Measurements from ENCODE around the gene PNMA1.

PNMA1 gene

DNA sequence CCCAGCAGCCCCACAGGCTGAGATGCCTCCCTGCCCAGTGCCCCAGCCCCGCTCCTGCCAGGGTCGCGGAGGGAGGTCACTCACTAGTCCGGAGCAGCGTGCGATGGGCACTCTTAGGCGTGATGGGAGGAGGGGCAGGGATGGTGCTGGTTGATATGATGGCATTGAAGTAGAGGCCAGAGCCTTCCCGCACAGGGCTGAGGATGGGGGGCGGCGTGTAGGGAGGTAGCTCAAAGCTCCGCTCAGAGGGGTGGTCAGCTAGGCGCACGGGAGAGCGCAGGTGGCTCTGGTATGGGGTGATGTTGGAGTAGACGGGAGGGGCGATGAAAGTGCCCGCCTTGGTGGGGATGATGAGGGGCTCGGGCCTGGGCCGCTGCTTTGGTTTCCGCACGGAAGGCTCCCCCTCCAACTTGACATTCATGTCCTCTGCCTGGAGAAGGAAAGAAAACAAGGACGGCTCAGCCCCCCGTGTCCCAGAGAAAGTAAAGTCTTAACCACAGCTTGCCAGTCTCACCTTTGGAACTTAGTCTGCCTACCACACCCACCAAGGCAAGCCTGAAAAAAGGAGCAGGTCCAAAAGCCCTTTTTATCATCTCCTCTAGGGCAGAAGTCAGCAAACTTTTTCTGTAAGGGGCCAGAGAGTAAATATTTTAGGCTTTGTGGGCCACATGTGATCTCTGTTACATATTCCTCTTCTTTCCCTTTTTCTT, 15.5 kb upstream of the PNMA1 start:
- Histone ChIP-seq H3K27me3 (ENCODE audit: insufficient read depth, low read length, poor library complexity) (no peaks in the 10 kb centered on the region), H3K4me2 (ENCODE audit: low read length) (no peak overlapping the region), H3K9ac (ENCODE audit: low read length) (no peak overlapping the region), H3K4me3 (ENCODE audit: low read length) (no peak overlapping the region), H3K79me1 (ENCODE audit: low read length) (no peaks in the 10 kb centered on the region), H3K4ac (ENCODE audit: low read depth, low read length) (no peak overlapping the region), H3K23ac (ENCODE audit: low read length) (no peak overlapping the region), H2BK5ac (ENCODE audit: low read length) (no peak overlapping the region), H3K79me2 (ENCODE audit: control insufficient read depth, insufficient read depth, low read length) (no peaks in the 10 kb centered on the region), H3K18ac (ENCODE audit: low read length) (no peak overlapping the region), H3K27ac (ENCODE audit: low read depth, low read length) (no peak overlapping the region), H2BK120ac (ENCODE audit: low read depth, low read length) (no peak overlapping the region), H2AK5ac (ENCODE audit: low read length) (no peak overlapping the region), H4K5ac (ENCODE audit: low read length) (no peak overlapping the region), H3K56ac (ENCODE audit: low read length) (no peak overlapping the region), H2BK15ac (replicated peaks; ENCODE audit: low read depth) (no peak overlapping the region), H3K36me3 (ENCODE audit: control insufficient read depth, insufficient read depth, low read length) (peaks cover 1% of the 10 kb centered on the region), H3K4me1 (ENCODE audit: control insufficient read depth, low read depth, low read length) (no peaks in the 10 kb centered on the region), H4K8ac (ENCODE audit: low read depth, low read length) (no peak overlapping the region)
- no peak for DNase-seq
- WGBS (ENCODE audit: extremely low coverage, insufficient coverage, low lambda C conversion rate) = no CpG with 5 or more reads among the region's 23 CpGs

DNA sequence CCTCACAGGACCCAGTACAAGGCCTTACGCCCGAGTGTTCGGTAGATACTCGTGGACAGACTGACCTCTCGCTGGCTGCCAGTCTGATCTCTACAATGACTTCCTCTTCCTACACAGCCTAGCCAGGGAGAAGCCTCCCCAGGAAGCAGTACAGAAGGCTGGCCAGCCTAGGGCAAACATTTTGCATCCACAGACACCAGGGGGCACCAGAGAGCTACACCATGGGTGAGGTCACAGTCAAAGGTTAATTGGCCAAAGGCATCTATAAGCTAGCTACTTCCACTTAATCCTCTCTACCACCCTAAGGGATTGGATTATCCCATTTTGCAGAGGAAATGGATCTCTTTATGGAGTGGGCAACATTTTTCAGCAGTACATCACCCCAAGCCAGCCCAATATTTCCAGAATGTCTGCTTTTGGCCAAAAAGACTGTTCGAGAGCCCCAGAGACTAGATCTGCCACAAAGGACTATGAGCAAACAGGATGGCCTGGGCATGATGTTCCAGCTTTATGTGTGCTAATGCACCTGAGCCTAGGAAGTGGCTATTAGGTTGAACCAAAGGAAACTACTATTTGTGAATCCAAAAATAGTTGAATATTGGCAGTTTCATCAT, 14.6 kb upstream of the PNMA1 start:
- H3K27me3 ChIP-seq (ENCODE audit: insufficient read depth, low read length, poor library complexity) = no peaks in the 10 kb centered on the region
- no peaks in the 10 kb centered on the region for H3K79me1 ChIP-seq (ENCODE audit: low read length)
- no peaks in the 10 kb centered on the region for H3K4me1 ChIP-seq (ENCODE audit: control insufficient read depth, low read depth, low read length)
- H3K4me2 ChIP-seq (ENCODE audit: low read length) = peak overlapping the region; percentile 11
- H2BK5ac ChIP-seq (ENCODE audit: low read length) = peak overlapping the region; percentile 48
- H2BK120ac ChIP-seq (ENCODE audit: low read depth, low read length) = no peak overlapping the region
- no CpG with 5 or more reads among the region's 6 CpGs for WGBS (ENCODE audit: extremely low coverage, insufficient coverage, low lambda C conversion rate)
- no peaks in the 10 kb centered on the region for H3K79me2 ChIP-seq (ENCODE audit: control insufficient read depth, insufficient read depth, low read length)
- no peak overlapping the region for H4K5ac ChIP-seq (ENCODE audit: low read length)
- peak; percentile 90 for DNase-seq
- no peak overlapping the region for H3K4me3 ChIP-seq (ENCODE audit: low read length)
- H3K56ac ChIP-seq (ENCODE audit: low read length) = peak overlapping the region; percentile 66
- H3K18ac ChIP-seq (ENCODE audit: low read length) = no peak overlapping the region
- H3K9ac ChIP-seq (ENCODE audit: low read length) = peak overlapping the region; percentile 46
- H2BK15ac ChIP-seq (replicated peaks; ENCODE audit: low read depth) = no peak overlapping the region
- H3K36me3 ChIP-seq (ENCODE audit: control insufficient read depth, insufficient read depth, low read length) = peaks cover 1% of the 10 kb centered on the region
- H4K8ac ChIP-seq (ENCODE audit: low read depth, low read length) = no peak overlapping the region
- H3K4ac ChIP-seq (ENCODE audit: low read depth, low read length) = no peak overlapping the region
- H3K27ac ChIP-seq (ENCODE audit: low read depth, low read length) = peak overlapping the region; percentile 1
- H3K23ac ChIP-seq (ENCODE audit: low read length) = no peak overlapping the region
- no peak overlapping the region for H2AK5ac ChIP-seq (ENCODE audit: low read length)

DNA sequence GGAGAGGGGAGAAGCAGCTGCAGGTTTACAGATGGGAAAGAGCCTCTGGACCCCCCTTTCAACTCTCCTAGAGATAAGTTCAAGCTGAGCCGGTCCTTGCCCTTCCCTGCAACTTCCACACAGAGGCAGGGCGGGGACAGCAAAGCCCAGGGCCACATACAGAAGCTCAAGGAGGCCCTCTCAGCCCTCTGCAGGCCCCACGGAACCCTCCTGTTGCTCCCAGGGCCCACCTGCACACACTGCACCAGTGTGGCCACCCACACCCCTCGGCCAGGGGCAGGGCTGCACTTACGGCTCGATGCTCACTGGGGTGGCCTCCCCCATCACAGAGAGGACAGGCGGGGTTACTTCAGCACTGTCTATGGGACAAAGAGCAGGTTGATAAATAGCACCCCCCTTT, 13.0 kb upstream of the PNMA1 start:
- H2AK5ac ChIP-seq (ENCODE audit: low read length) = no peak overlapping the region
- no peak for DNase-seq
- no peak overlapping the region for H3K23ac ChIP-seq (ENCODE audit: low read length)
- no peak overlapping the region for H3K4me2 ChIP-seq (ENCODE audit: low read length)
- no peaks in the 10 kb centered on the region for H3K79me1 ChIP-seq (ENCODE audit: low read length)
- no peak overlapping the region for H3K18ac ChIP-seq (ENCODE audit: low read length)
- no peaks in the 10 kb centered on the region for H3K79me2 ChIP-seq (ENCODE audit: control insufficient read depth, insufficient read depth, low read length)
- no peak overlapping the region for H3K4ac ChIP-seq (ENCODE audit: low read depth, low read length)
- no CpG with 5 or more reads among the region's 7 CpGs for WGBS (ENCODE audit: extremely low coverage, insufficient coverage, low lambda C conversion rate)
- H2BK5ac ChIP-seq (ENCODE audit: low read length) = no peak overlapping the region
- no peak overlapping the region for H3K9ac ChIP-seq (ENCODE audit: low read length)
- no peaks in the 10 kb centered on the region for H3K27me3 ChIP-seq (ENCODE audit: insufficient read depth, low read length, poor library complexity)
- H4K5ac ChIP-seq (ENCODE audit: low read length) = no peak overlapping the region
- peaks cover 3% of the 10 kb centered on the region for H3K36me3 ChIP-seq (ENCODE audit: control insufficient read depth, insufficient read depth, low read length)
- H3K56ac ChIP-seq (ENCODE audit: low read length) = no peak overlapping the region
- H3K4me1 ChIP-seq (ENCODE audit: control insufficient read depth, low read depth, low read length) = no peaks in the 10 kb centered on the region
- H3K27ac ChIP-seq (ENCODE audit: low read depth, low read length) = no peak overlapping the region
- no peak overlapping the region for H4K8ac ChIP-seq (ENCODE audit: low read depth, low read length)
- H3K4me3 ChIP-seq (ENCODE audit: low read length) = no peak overlapping the region
- no peak overlapping the region for H2BK120ac ChIP-seq (ENCODE audit: low read depth, low read length)
- H2BK15ac ChIP-seq (replicated peaks; ENCODE audit: low read depth) = no peak overlapping the region

DNA sequence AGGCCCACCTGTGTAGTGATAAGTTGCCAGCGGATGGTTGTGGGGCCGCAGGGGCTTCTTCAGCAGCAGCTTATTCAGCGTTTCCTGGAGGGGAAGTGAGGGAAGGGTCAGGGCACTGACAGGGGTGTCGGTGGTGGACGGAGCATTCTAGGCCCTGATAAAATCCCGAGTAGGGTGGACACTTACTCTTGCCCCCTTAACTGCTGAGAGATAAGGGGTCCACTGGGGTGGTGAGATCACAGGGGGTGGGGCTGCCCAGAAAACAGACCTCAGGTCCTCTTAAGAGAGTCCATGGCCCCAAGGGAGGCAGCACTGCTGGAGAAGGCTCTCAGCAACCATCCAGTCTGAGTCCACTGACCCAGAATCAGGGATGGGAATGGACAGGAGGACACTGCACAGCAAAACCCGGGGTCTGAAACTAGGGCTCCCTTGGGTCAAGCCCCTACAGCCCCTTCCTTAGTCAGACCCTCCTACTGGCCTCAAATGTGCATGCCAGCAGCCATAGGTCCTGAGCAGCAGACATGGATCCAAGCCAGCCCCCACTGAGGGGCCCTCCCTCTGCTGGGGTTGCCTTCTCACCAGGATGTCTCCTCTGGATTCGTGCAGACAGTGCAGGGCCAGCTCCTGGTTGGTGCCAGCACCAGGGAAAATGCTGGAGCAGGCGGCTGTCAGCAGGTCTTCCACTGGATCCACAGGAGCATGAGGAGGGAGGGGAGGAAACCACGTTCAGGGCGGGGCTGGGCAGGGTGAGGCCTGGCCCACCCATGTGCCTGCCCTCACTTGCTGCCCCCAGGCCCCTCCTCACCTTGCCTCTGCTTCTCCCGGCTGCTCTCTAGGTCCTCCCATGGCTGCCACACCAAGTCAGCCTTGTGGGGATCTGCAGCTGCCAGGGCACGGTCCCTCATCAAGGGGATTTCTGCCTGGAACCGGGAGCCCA, 12.1 kb upstream of the PNMA1 start:
- WGBS (ENCODE audit: extremely low coverage, insufficient coverage, low lambda C conversion rate) = no CpG with 5 or more reads among the region's 14 CpGs
- no peaks in the 10 kb centered on the region for H3K79me1 ChIP-seq (ENCODE audit: low read length)
- H3K79me2 ChIP-seq (ENCODE audit: control insufficient read depth, insufficient read depth, low read length) = no peaks in the 10 kb centered on the region
- no peak overlapping the region for H2BK15ac ChIP-seq (replicated peaks; ENCODE audit: low read depth)
- no peak overlapping the region for H3K23ac ChIP-seq (ENCODE audit: low read length)
- peak overlapping the region; percentile 4 for H3K18ac ChIP-seq (ENCODE audit: low read length)
- H3K9ac ChIP-seq (ENCODE audit: low read length) = no peak overlapping the region
- H3K4me2 ChIP-seq (ENCODE audit: low read length) = no peak overlapping the region
- H3K27ac ChIP-seq (ENCODE audit: low read depth, low read length) = no peak overlapping the region
- peak overlapping the region; percentile 19 for H3K56ac ChIP-seq (ENCODE audit: low read length)
- no peak overlapping the region for H4K8ac ChIP-seq (ENCODE audit: low read depth, low read length)
- H4K5ac ChIP-seq (ENCODE audit: low read length) = no peak overlapping the region
- H2AK5ac ChIP-seq (ENCODE audit: low read length) = no peak overlapping the region
- H3K4me1 ChIP-seq (ENCODE audit: control insufficient read depth, low read depth, low read length) = no peaks in the 10 kb centered on the region
- no peak overlapping the region for H3K4ac ChIP-seq (ENCODE audit: low read depth, low read length)
- H3K36me3 ChIP-seq (ENCODE audit: control insufficient read depth, insufficient read depth, low read length) = peaks cover 3% of the 10 kb centered on the region
- H2BK120ac ChIP-seq (ENCODE audit: low read depth, low read length) = no peak overlapping the region
- no peak overlapping the region for H3K4me3 ChIP-seq (ENCODE audit: low read length)
- no peak overlapping the region for H2BK5ac ChIP-seq (ENCODE audit: low read length)
- no peaks in the 10 kb centered on the region for H3K27me3 ChIP-seq (ENCODE audit: insufficient read depth, low read length, poor library complexity)
- DNase-seq = no peak

DNA sequence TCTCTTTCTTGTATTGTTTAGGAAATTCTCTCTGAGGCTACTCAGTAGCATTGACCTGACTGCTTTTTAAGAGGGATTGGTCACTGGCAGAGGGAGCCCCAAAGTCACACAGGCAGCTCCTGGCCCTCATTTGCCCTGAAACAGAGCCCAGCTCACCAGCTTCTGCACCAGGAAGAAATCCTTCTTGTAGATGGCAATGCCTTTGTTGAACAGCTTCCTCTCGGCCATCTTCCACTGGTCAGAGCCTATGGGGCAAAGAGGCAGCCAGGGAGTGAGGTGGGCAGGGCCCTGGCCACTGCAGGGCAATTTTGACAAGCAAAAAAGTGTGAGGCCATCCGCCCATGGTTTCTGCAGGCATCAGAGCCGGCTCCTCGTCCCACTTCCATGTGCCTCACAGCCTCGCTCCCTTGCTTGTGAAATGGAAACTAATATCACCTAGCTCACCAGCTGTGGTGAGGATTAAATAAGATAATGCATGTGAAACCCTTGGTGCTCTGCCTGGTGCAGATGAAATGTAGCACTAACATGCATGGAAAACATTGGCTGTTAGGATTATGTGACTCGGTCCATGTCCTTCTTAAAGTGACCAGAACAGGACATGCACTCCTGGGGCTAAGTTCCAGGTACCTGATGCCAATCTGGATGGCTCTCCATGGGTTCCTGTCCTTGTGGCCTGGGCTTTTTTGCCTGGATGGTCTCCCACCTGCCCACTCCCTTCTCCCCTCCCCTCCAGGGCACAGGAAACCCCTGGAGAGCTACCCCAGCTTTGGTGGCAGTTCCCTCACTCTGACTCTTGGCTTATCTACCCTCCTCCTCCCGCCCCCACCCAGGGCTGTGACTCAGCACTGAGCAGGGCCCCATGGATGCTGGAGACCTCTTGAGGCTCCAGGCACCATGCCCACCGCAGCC, 11.2 kb upstream of the PNMA1 start:
- WGBS (ENCODE audit: extremely low coverage, insufficient coverage, low lambda C conversion rate) = no CpG with 5 or more reads among the region's 8 CpGs
- H4K5ac ChIP-seq (ENCODE audit: low read length) = no peak overlapping the region
- H3K4me1 ChIP-seq (ENCODE audit: control insufficient read depth, low read depth, low read length) = no peaks in the 10 kb centered on the region
- no peak overlapping the region for H4K8ac ChIP-seq (ENCODE audit: low read depth, low read length)
- H3K9ac ChIP-seq (ENCODE audit: low read length) = no peak overlapping the region
- DNase-seq = peak; percentile 64
- H3K79me2 ChIP-seq (ENCODE audit: control insufficient read depth, insufficient read depth, low read length) = no peaks in the 10 kb centered on the region
- no peak overlapping the region for H3K4me2 ChIP-seq (ENCODE audit: low read length)
- H3K56ac ChIP-seq (ENCODE audit: low read length) = no peak overlapping the region
- H3K18ac ChIP-seq (ENCODE audit: low read length) = no peak overlapping the region
- H3K79me1 ChIP-seq (ENCODE audit: low read length) = no peaks in the 10 kb centered on the region
- peaks cover 3% of the 10 kb centered on the region for H3K36me3 ChIP-seq (ENCODE audit: control insufficient read depth, insufficient read depth, low read length)
- H3K4ac ChIP-seq (ENCODE audit: low read depth, low read length) = no peak overlapping the region
- no peak overlapping the region for H3K4me3 ChIP-seq (ENCODE audit: low read length)
- H3K27ac ChIP-seq (ENCODE audit: low read depth, low read length) = no peak overlapping the region
- H2BK120ac ChIP-seq (ENCODE audit: low read depth, low read length) = no peak overlapping the region
- H2BK15ac ChIP-seq (replicated peaks; ENCODE audit: low read depth) = no peak overlapping the region
- no peak overlapping the region for H2BK5ac ChIP-seq (ENCODE audit: low read length)
- H3K27me3 ChIP-seq (ENCODE audit: insufficient read depth, low read length, poor library complexity) = no peaks in the 10 kb centered on the region
- no peak overlapping the region for H3K23ac ChIP-seq (ENCODE audit: low read length)
- H2AK5ac ChIP-seq (ENCODE audit: low read length) = no peak overlapping the region
